ENCODE data around the gene EPB41L2.
A peak's percentile ranks its signal among the peaks of the same experiment; 100 is the strongest.

Gene EPB41L2

GRCh38 chr6:130863415-130864230 is 199.4 kb downstream of the EPB41L2 start:
- Histone ChIP-seq H3K9me3 (ENCODE audit: control insufficient read depth, insufficient read depth, low read length) (no peaks in the 10 kb centered on the region), H3K27ac (ENCODE audit: low read depth, low read length) (no peak overlapping the region), H3K27me3 (ENCODE audit: control insufficient read depth, insufficient read depth, low read length) (no peaks in the 10 kb centered on the region), H3K9ac (ENCODE audit: low read depth, low read length) (no peak overlapping the region), H3K4me3 (ENCODE audit: low read depth, low read length) (no peak overlapping the region), H3K36me3 (ENCODE audit: control insufficient read depth, insufficient read depth, low read length) (peaks cover 6% of the 10 kb centered on the region), H3K4me1 (ENCODE audit: control insufficient read depth, insufficient read depth, low read length) (peaks cover 21% of the 10 kb centered on the region; the same call in 1 of the 2 replicates)

GRCh38 chr6:130862370-130862769 is 200.7 kb downstream of the EPB41L2 start:
- Histone ChIP-seq H3K36me3 (ENCODE audit: control insufficient read depth, insufficient read depth, low read length) (peaks cover 6% of the 10 kb centered on the region), H3K27ac (ENCODE audit: low read depth, low read length) (peak overlapping the region; percentile 21), H3K9me3 (ENCODE audit: control insufficient read depth, insufficient read depth, low read length) (no peaks in the 10 kb centered on the region), H3K27me3 (ENCODE audit: control insufficient read depth, insufficient read depth, low read length) (no peaks in the 10 kb centered on the region), H3K4me1 (ENCODE audit: control insufficient read depth, insufficient read depth, low read length) (peaks cover 23% of the 10 kb centered on the region; the same call in 1 of the 2 replicates), H3K9ac (ENCODE audit: low read depth, low read length) (no peak overlapping the region), H3K4me3 (ENCODE audit: low read depth, low read length) (no peak overlapping the region)

GRCh38 chr6:130859161-130859867 is 203.7 kb downstream of the EPB41L2 start:
- H3K4me3 ChIP-seq (ENCODE audit: low read depth, low read length), result no peak overlapping the region
- H3K9me3 ChIP-seq (ENCODE audit: control insufficient read depth, insufficient read depth, low read length), result no peaks in the 10 kb centered on the region
- H3K36me3 ChIP-seq (ENCODE audit: control insufficient read depth, insufficient read depth, low read length), result no peaks in the 10 kb centered on the region; the same call in 1 of the 2 replicates
- H3K9ac ChIP-seq (ENCODE audit: low read depth, low read length), result no peak overlapping the region
- H3K4me1 ChIP-seq (ENCODE audit: control insufficient read depth, insufficient read depth, low read length), result peaks cover 23% of the 10 kb centered on the region; the same call in 1 of the 2 replicates
- no peak overlapping the region for H3K27ac ChIP-seq (ENCODE audit: low read depth, low read length)
- no peaks in the 10 kb centered on the region for H3K27me3 ChIP-seq (ENCODE audit: control insufficient read depth, insufficient read depth, low read length)

- H3K4me1 ChIP-seq (ENCODE audit: control insufficient read depth, insufficient read depth, low read length), result peaks cover 29% of the 10 kb centered on the region
Measured at GRCh38 chr6:130858498-130859160, 204.4 kb downstream of the EPB41L2 start.

GRCh38 chr6:130858054-130858453 is 205.0 kb downstream of the EPB41L2 start:
- Histone ChIP-seq H3K9ac (ENCODE audit: low read depth, low read length) (no peak overlapping the region), H3K9me3 (ENCODE audit: control insufficient read depth, insufficient read depth, low read length) (no peaks in the 10 kb centered on the region), H3K4me3 (ENCODE audit: low read depth, low read length) (no peak overlapping the region), H3K36me3 (ENCODE audit: control insufficient read depth, insufficient read depth, low read length) (no peaks in the 10 kb centered on the region; the same call in 1 of the 2 replicates), H3K27ac (ENCODE audit: low read depth, low read length) (no peak overlapping the region), H3K4me1 (ENCODE audit: control insufficient read depth, insufficient read depth, low read length) (peaks cover 29% of the 10 kb centered on the region), H3K27me3 (ENCODE audit: control insufficient read depth, insufficient read depth, low read length) (no peaks in the 10 kb centered on the region)

More at GRCh38 chr6:130858498-130859160, 204.4 kb downstream of the EPB41L2 start:
- Histone ChIP-seq H3K27ac (ENCODE audit: low read depth, low read length) (no peak overlapping the region), H3K9ac (ENCODE audit: low read depth, low read length) (no peak overlapping the region), H3K27me3 (ENCODE audit: control insufficient read depth, insufficient read depth, low read length) (no peaks in the 10 kb centered on the region), H3K9me3 (ENCODE audit: control insufficient read depth, insufficient read depth, low read length) (no peaks in the 10 kb centered on the region), H3K4me3 (ENCODE audit: low read depth, low read length) (no peak overlapping the region), H3K36me3 (ENCODE audit: control insufficient read depth, insufficient read depth, low read length) (no peaks in the 10 kb centered on the region; the same call in 1 of the 2 replicates)

GRCh38 chr6:130853555-130854183 is 209.4 kb downstream of the EPB41L2 start:
- Histone ChIP-seq H3K9ac (ENCODE audit: low read depth, low read length) (no peak overlapping the region), H3K36me3 (ENCODE audit: control insufficient read depth, insufficient read depth, low read length) (no peaks in the 10 kb centered on the region), H3K9me3 (ENCODE audit: control insufficient read depth, insufficient read depth, low read length) (no peaks in the 10 kb centered on the region), H3K27ac (ENCODE audit: low read depth, low read length) (peak overlapping the region; percentile 49), H3K4me3 (ENCODE audit: low read depth, low read length) (no peak overlapping the region), H3K27me3 (ENCODE audit: control insufficient read depth, insufficient read depth, low read length) (no peaks in the 10 kb centered on the region), H3K4me1 (ENCODE audit: control insufficient read depth, insufficient read depth, low read length) (peaks cover 43% of the 10 kb centered on the region)

GRCh38 chr6:130852844-130853554 is 210.0 kb downstream of the EPB41L2 start:
- Histone ChIP-seq H3K9ac (ENCODE audit: low read depth, low read length) (no peak overlapping the region), H3K4me1 (ENCODE audit: control insufficient read depth, insufficient read depth, low read length) (peaks cover 37% of the 10 kb centered on the region), H3K4me3 (ENCODE audit: low read depth, low read length) (no peak overlapping the region), H3K27ac (ENCODE audit: low read depth, low read length) (peak overlapping the region; percentile 49), H3K9me3 (ENCODE audit: control insufficient read depth, insufficient read depth, low read length) (no peaks in the 10 kb centered on the region), H3K27me3 (ENCODE audit: control insufficient read depth, insufficient read depth, low read length) (no peaks in the 10 kb centered on the region), H3K36me3 (ENCODE audit: control insufficient read depth, insufficient read depth, low read length) (no peaks in the 10 kb centered on the region)

- Histone ChIP-seq H3K4me3 (ENCODE audit: low read depth, low read length) (no peak overlapping the region), H3K27me3 (ENCODE audit: control insufficient read depth, insufficient read depth, low read length) (no peaks in the 10 kb centered on the region), H3K36me3 (ENCODE audit: control insufficient read depth, insufficient read depth, low read length) (no peaks in the 10 kb centered on the region), H3K27ac (ENCODE audit: low read depth, low read length) (no peak overlapping the region), H3K4me1 (ENCODE audit: control insufficient read depth, insufficient read depth, low read length) (peaks cover 39% of the 10 kb centered on the region), H3K9me3 (ENCODE audit: control insufficient read depth, insufficient read depth, low read length) (no peaks in the 10 kb centered on the region), H3K9ac (ENCODE audit: low read depth, low read length) (no peak overlapping the region)
Measured at GRCh38 chr6:130851026-130851425, 212.0 kb downstream of the EPB41L2 start.

GRCh38 chr6:130849594-130849993 is 213.5 kb downstream of the EPB41L2 start:
- Histone ChIP-seq H3K27me3 (ENCODE audit: control insufficient read depth, insufficient read depth, low read length) (no peaks in the 10 kb centered on the region), H3K36me3 (ENCODE audit: control insufficient read depth, insufficient read depth, low read length) (no peaks in the 10 kb centered on the region), H3K9me3 (ENCODE audit: control insufficient read depth, insufficient read depth, low read length) (no peaks in the 10 kb centered on the region), H3K4me1 (ENCODE audit: control insufficient read depth, insufficient read depth, low read length) (peaks cover 39% of the 10 kb centered on the region), H3K27ac (ENCODE audit: low read depth, low read length) (no peak overlapping the region), H3K4me3 (ENCODE audit: low read depth, low read length) (no peak overlapping the region), H3K9ac (ENCODE audit: low read depth, low read length) (no peak overlapping the region)

- Histone ChIP-seq H3K9ac (ENCODE audit: low read depth, low read length) (no peak overlapping the region), H3K9me3 (ENCODE audit: control insufficient read depth, insufficient read depth, low read length) (no peaks in the 10 kb centered on the region), H3K27me3 (ENCODE audit: control insufficient read depth, insufficient read depth, low read length) (no peaks in the 10 kb centered on the region), H3K27ac (ENCODE audit: low read depth, low read length) (no peak overlapping the region), H3K4me3 (ENCODE audit: low read depth, low read length) (no peak overlapping the region), H3K4me1 (ENCODE audit: control insufficient read depth, insufficient read depth, low read length) (peaks cover 35% of the 10 kb centered on the region), H3K36me3 (ENCODE audit: control insufficient read depth, insufficient read depth, low read length) (no peaks in the 10 kb centered on the region)
Measured at GRCh38 chr6:130848945-130849344, 214.1 kb downstream of the EPB41L2 start.

Measured in HUES48 (cell line).